NCI-H2081 treated with DMSO at 0.1 percent for 48 hours (cell line): ENCODE data around the gene IFT57.
"Not testable (repeated sequence)": the region's sequence is repeated elsewhere in the genome, so short reads cannot be mapped to it uniquely, and the experiment has no call there.

Experiments used
- DNase-seq: peaks from one replicate; lab custom pipeline; 2025; lab: John Stamatoyannopoulos, UW

IFT57 gene

GRCh38 chr3:108221911-108222852 is at the start of gene IFT57:
TSS of gene IFT57 (minus strand) at chr3:108222424. CDS start at chr3:108222322, 102 bp downstream.
- DNase-seq = peak; percentile 92

- no peak for DNase-seq
Observed at GRCh38 chr3:108271626-108272025, 49.4 kb upstream of the IFT57 start.

- not testable (repeated sequence) for DNase-seq
Observed at GRCh38 chr3:108268235-108268634, 46.0 kb upstream of the IFT57 start.

GRCh38 chr3:108264534-108265298 is 42.5 kb upstream of the IFT57 start:
- DNase-seq = not testable (repeated sequence)

- DNase-seq = no peak
Observed at GRCh38 chr3:108255131-108255530, 32.9 kb upstream of the IFT57 start.

- DNase-seq = no peak
Observed at GRCh38 chr3:108251844-108252243, 29.6 kb upstream of the IFT57 start.

- no peak for DNase-seq
Observed at GRCh38 chr3:108251265-108251664, 29.0 kb upstream of the IFT57 start.

- no peak for DNase-seq
Observed at GRCh38 chr3:108250626-108251025, 28.4 kb upstream of the IFT57 start.

- no peak for DNase-seq
Observed at GRCh38 chr3:108243243-108243642, 21.0 kb upstream of the IFT57 start.

- no peak for DNase-seq
Observed at GRCh38 chr3:108242776-108243175, 20.6 kb upstream of the IFT57 start.

- DNase-seq = no peak
Observed at GRCh38 chr3:108241721-108242120, 19.5 kb upstream of the IFT57 start.

GRCh38 chr3:108241146-108241545 is 18.9 kb upstream of the IFT57 start:
- no peak for DNase-seq

- DNase-seq = no peak
Observed at GRCh38 chr3:108239082-108239481, 16.9 kb upstream of the IFT57 start.

GRCh38 chr3:108235290-108235689 is 13.1 kb upstream of the IFT57 start:
- DNase-seq = no peak

- no peak for DNase-seq
Observed at GRCh38 chr3:108234387-108234957, 12.2 kb upstream of the IFT57 start.

- DNase-seq = no peak
Observed at GRCh38 chr3:108228286-108228685, 6.1 kb upstream of the IFT57 start.

GRCh38 chr3:108227131-108227530 is 4.9 kb upstream of the IFT57 start:
- no peak for DNase-seq

GRCh38 chr3:108225221-108225620 is 3.0 kb upstream of the IFT57 start:
- DNase-seq = no peak

- no peak for DNase-seq
Observed at GRCh38 chr3:108223928-108224327, 1.7 kb upstream of the IFT57 start.

GRCh38 chr3:108222853-108223565 is 785 bp upstream of the IFT57 start:
- no peak for DNase-seq

- DNase-seq = no peak
Observed at GRCh38 chr3:108221393-108221792, 831 bp downstream of the IFT57 start.

- DNase-seq = no peak
Observed at GRCh38 chr3:108219336-108219735, 2.9 kb downstream of the IFT57 start.
